HCT116 (cell line): ENCODE measurements around the gene SMR3A. TPM values are rescaled to one million over a fixed set of nuclear protein-coding genes. Genes with fewer than 3 reads are reported as not detected.

ENCODE experiments used
- ATAC-seq: fragments of 200-7000 bp; cut with Tn5 transposase; 2 replicates; pipeline ENCODE4 v1.9.1; 2020; ENCODE audit warnings: mild to moderate bottlenecking, moderate library complexity
- BruUV-seq: library from RNA; stranded (reverse); fragments of 400-500 nt; replicated peaks from 2 replicates; lab custom pipeline; 2021; lab: Mats Ljungman, UMichigan
- CTCF ChIA-PET: fragments of 300-600 bp; sonication (Branson Sonifier 250); formaldehyde crosslinking; loops from one replicate; lab custom pipeline; 2021; ENCODE audit warnings: antibody characterized with exemption; lab: Charles Lee
- POLR2A ChIA-PET: fragments of 300-600, 350-600 bp; sonication (Branson Sonifier 250); formaldehyde crosslinking; loops from one replicate; lab custom pipeline; 2021; ENCODE audit warnings: antibody characterized with exemption; lab: Charles Lee
- RAD21 ChIA-PET, 2 experiments: fragments of 300-600 bp; sonication (Branson Sonifier 250); formaldehyde crosslinking; loops; one replicate each; lab custom pipeline; 2023; ENCODE audit warnings: low total read pairs in 2 of 2; ENCODE audit not compliant: uncharacterized antibody in 2 of 2, unreplicated experiment in 2 of 2, low non-redundant PET in 1 of 2; lab: Charles Lee
- DNase-seq: peaks from one replicate; pipeline ENCODE4 v3.0.0-alpha.2; 2010; ENCODE audit warnings: low read depth, low spot score
- H2AFZ ChIP-seq: fragments of 200-600 bp; shearing (Covaris generic), sonication (generic); 2 replicates; pipeline ENCODE4 v1.6.1; 2017; ENCODE audit warnings: low read depth, mixed run types, mixed read lengths, antibody characterized with exemption, low read length; ENCODE audit not compliant: poor library complexity, severe bottlenecking
- H3K27ac ChIP-seq: 2 replicates; pipeline ENCODE4 v1.5.1; 2012; ENCODE audit warnings: low read depth, low read length
- H3K27me3 ChIP-seq: fragments of 200-600 bp; sonication (generic); 2 replicates; pipeline ENCODE4 v1.6.1; 2016; ENCODE audit warnings: mixed run types, low read length, mixed read lengths; ENCODE audit not compliant: insufficient read depth
- H3K36me3 ChIP-seq, 2 experiments: fragments of 200-500 bp in 1 of 2; fragments of 200-600 bp in 1 of 2; sonication (Bioruptor generic) in 1 of 2; sonication (generic) in 1 of 2; 2 replicates each; pipeline versions ENCODE4 v1.5.1 to v1.6.1; 2014 to 2016; ENCODE audit warnings: low read length in 2 of 2, inconsistent platforms in 1 of 2, mixed read lengths in 1 of 2, mixed run types in 1 of 2; ENCODE audit not compliant: insufficient read depth in 2 of 2, control insufficient read depth in 1 of 2
- H3K4me1 ChIP-seq, 2 experiments: fragments of 200-600 bp in 1 of 2; sonication (generic) in 1 of 2; 2 replicates each; pipeline versions ENCODE4 v1.5.1 to v1.6.1; 2012 to 2017; ENCODE audit warnings: low read length in 2 of 2, inconsistent platforms in 1 of 2, mild to moderate bottlenecking in 1 of 2, mixed read lengths in 1 of 2, mixed run types in 1 of 2, moderate library complexity in 1 of 2; ENCODE audit not compliant: insufficient read depth in 2 of 2, control insufficient read depth in 1 of 2
- H3K4me2 ChIP-seq: fragments of 200-600 bp; sonication (generic); 2 replicates; pipeline ENCODE4 v1.6.1; 2017; ENCODE audit warnings: mixed run types, low read length, mixed read lengths
- H3K4me3 ChIP-seq, 2 experiments: fragments of 200-600 bp in 1 of 2; sonication (generic) in 1 of 2; replicated peaks in 1 of 2; 2 replicates each; pipeline ENCODE4 v1.5.1; 2011 to 2016; ENCODE audit warnings: low read length in 2 of 2, control low read depth in 1 of 2, low read depth in 1 of 2, mild to moderate bottlenecking in 1 of 2, mixed read lengths in 1 of 2, mixed run types in 1 of 2
- H3K79me2 ChIP-seq: fragments of 200-600 bp; sonication (generic); 2 replicates; pipeline ENCODE4 v1.6.1; 2017; ENCODE audit warnings: mild to moderate bottlenecking, mixed run types, low read length, moderate library complexity, mixed read lengths; ENCODE audit not compliant: insufficient read depth
- H3K9ac ChIP-seq: fragments of 200-600 bp; sonication (generic); 2 replicates; pipeline ENCODE4 v1.6.1; 2016; ENCODE audit warnings: low read length, mixed read lengths
- H3K9me2 ChIP-seq: fragments of 200-600 bp; sonication (generic), shearing (Covaris generic); 2 replicates; pipeline ENCODE4 v1.6.1; 2017; ENCODE audit warnings: mixed run types, mild to moderate bottlenecking, moderate library complexity; ENCODE audit not compliant: insufficient read depth
- H3K9me3 ChIP-seq, 2 experiments: fragments of 200-500 bp in 1 of 2; fragments of 200-600 bp in 1 of 2; sonication (Bioruptor generic) in 1 of 2; sonication (generic) in 1 of 2; 2 replicates each; pipeline ENCODE4 v1.6.1; 2014 to 2017; ENCODE audit warnings: low read length in 2 of 2, mixed read lengths in 2 of 2, inconsistent platforms in 1 of 2, low read depth in 1 of 2, mild to moderate bottlenecking in 1 of 2, mixed run types in 1 of 2, moderate library complexity in 1 of 2; ENCODE audit not compliant: control insufficient read depth in 1 of 2, insufficient read depth in 1 of 2
- H4K20me1 ChIP-seq: fragments of 200-600 bp; sonication (generic), shearing (Covaris generic); 2 replicates; pipeline ENCODE4 v1.6.1; 2017; ENCODE audit warnings: mixed run types, mild to moderate bottlenecking, moderate library complexity; ENCODE audit not compliant: insufficient read depth
- EGR1 ChIP-seq: IDR thresholded peaks from 2 replicates; pipeline ENCODE4 v1.6.1; 2012; ENCODE audit warnings: low read depth
- JUND ChIP-seq: IDR thresholded peaks from 2 replicates; pipeline ENCODE4 v1.6.1; 2012
- ZFX ChIP-seq: fragments of 450-650 bp; IDR thresholded peaks from 2 replicates; pipeline ENCODE4 v1.6.1; 2017
- intact Hi-C: fragments of 100-400 bp; cut with micrococcal nuclease; formaldehyde crosslinking; loops from 2 replicates; pipeline ENCODE4 v1.10.0; 2022
- total RNA-seq: library from RNA; stranded (reverse); gene quantifications from one replicate; pipeline ENCODE4 v1.2.1, GENCODE V29; 2021; ENCODE audit not compliant: unreplicated experiment
- TF ChIP-seq, protein P1 (sequence below): IDR thresholded peaks from 2 replicates; pipeline ENCODE4 v1.6.1; 2011; ENCODE audit warnings: mild to moderate bottlenecking, low read length, moderate library complexity; ENCODE audit not compliant: insufficient replicate concordance; ENCODE audit errors: extremely low read depth

The SMR3A gene
- total RNA-seq, 1 experiment from 2014 or later = not detected

DNA sequence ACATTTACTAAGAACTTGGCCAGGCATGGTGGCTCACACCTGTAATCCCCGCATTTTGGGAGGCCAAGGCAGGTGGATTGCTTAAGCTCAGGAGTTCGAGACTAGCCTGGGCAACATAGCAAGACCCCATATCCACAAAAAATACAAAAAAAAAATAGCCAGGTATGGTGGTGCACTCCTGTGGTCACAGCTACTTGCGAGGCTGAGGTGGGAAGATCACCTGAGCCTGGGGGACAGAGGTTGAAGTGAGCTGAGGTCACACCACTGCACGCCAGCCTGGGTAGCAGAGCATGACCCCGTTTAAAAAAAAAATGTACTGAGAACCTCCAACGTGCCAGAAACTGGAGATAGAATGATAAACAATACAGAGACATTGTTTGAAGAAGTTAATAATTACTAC, 45.2 kb downstream of the SMR3A start:
- DNase-seq (no peak), ATAC-seq (no peak)
- Histone ChIP-seq H3K27ac (no peak overlapping the region), H3K36me3 (no peaks in the 10 kb centered on the region), H3K27me3 (no peaks in the 10 kb centered on the region), H3K9ac (no peak overlapping the region), H3K9me2 (0 out of 2 replicates have a peak, but pooled peaks cover 2% of the 10 kb centered on the region), H3K4me1 (no peaks in the 10 kb centered on the region), H3K9me3 (no peaks in the 10 kb centered on the region), H3K4me3 (no peak overlapping the region), H4K20me1 (no peaks in the 10 kb centered on the region), H3K4me2 (no peak overlapping the region), H3K79me2 (no peaks in the 10 kb centered on the region), H2AFZ (no peak overlapping the region)
- intact Hi-C loops = no loop called here
- ChIA-PET CTCF (no interaction called here), POLR2A (no interaction called here), RAD21 (no interaction called here)
- no TSS peak for BruUV-seq
- TF ChIP-seq, protein P1, sequence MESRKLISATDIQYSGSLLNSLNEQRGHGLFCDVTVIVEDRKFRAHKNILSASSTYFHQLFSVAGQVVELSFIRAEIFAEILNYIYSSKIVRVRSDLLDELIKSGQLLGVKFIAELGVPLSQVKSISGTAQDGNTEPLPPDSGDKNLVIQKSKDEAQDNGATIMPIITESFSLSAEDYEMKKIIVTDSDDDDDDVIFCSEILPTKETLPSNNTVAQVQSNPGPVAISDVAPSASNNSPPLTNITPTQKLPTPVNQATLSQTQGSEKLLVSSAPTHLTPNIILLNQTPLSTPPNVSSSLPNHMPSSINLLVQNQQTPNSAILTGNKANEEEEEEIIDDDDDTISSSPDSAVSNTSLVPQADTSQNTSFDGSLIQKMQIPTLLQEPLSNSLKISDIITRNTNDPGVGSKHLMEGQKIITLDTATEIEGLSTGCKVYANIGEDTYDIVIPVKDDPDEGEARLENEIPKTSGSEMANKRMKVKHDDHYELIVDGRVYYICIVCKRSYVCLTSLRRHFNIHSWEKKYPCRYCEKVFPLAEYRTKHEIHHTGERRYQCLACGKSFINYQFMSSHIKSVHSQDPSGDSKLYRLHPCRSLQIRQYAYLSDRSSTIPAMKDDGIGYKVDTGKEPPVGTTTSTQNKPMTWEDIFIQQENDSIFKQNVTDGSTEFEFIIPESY = no peak
- no peak for TF ChIP-seq EGR1
- TF ChIP-seq JUND = no peak
- no peak for TF ChIP-seq ZFX

Other genes starting within 250 kb of the SMR3A start
- gene PRR27, start 206.5 kb upstream of the SMR3A start, total RNA-seq = not detected
- not detected for gene ODAM, start 165.0 kb upstream of the SMR3A start, total RNA-seq
- gene FDCSP, start 134.6 kb upstream of the SMR3A start, total RNA-seq = not detected
- not detected for gene CSN3, start 118.2 kb upstream of the SMR3A start, total RNA-seq
- not detected for gene CABS1, start 25.8 kb upstream of the SMR3A start, total RNA-seq
- gene SMR3B, start 22.4 kb downstream of the SMR3A start, total RNA-seq = not detected
- not detected for gene OPRPN, start 37.2 kb downstream of the SMR3A start, total RNA-seq
- gene MUC7, start 111.4 kb downstream of the SMR3A start, total RNA-seq = not detected
- not detected for gene AMTN, start 157.8 kb downstream of the SMR3A start, total RNA-seq
- not detected for gene AMBN, start 231.5 kb downstream of the SMR3A start, total RNA-seq